Mesenchymal stem cell (in vitro differentiated cells and primary cell): ENCODE measurements around the gene SPATA46.

ENCODE experiments used
- DNase-seq: peaks from one replicate; pipeline ENCODE4 v3.0.0-alpha.2; 2013
- H2AFZ ChIP-seq: one replicate; pipeline ENCODE4 v1.6.1; 2013; ENCODE audit warnings: low read depth, mild to moderate bottlenecking, control low read depth, inconsistent platforms, low read length, moderate library complexity
- H2AK5ac ChIP-seq: 2 replicates; pipeline ENCODE4 v1.6.1; 2013; ENCODE audit warnings: low read length, moderate library complexity, mild to moderate bottlenecking, inconsistent platforms; ENCODE audit not compliant: severe bottlenecking
- H2BK120ac ChIP-seq: one replicate; pipeline ENCODE4 v1.6.1; 2013; ENCODE audit warnings: low read depth, mild to moderate bottlenecking, inconsistent platforms, low read length, moderate library complexity
- H2BK12ac ChIP-seq, 2 experiments: one replicate each; pipeline ENCODE4 v1.6.1; 2013; ENCODE audit warnings: inconsistent platforms in 2 of 2, low read length in 2 of 2, mild to moderate bottlenecking in 2 of 2, moderate library complexity in 2 of 2, control low read depth in 1 of 2
- H2BK15ac ChIP-seq: one replicate; pipeline ENCODE4 v1.6.1; 2013; ENCODE audit warnings: mild to moderate bottlenecking, low read depth, inconsistent platforms; ENCODE audit not compliant: poor library complexity, severe bottlenecking
- H2BK5ac ChIP-seq: 2 replicates; pipeline ENCODE4 v1.6.1; 2013; ENCODE audit warnings: low read depth, mild to moderate bottlenecking, low read length, control low read depth, inconsistent platforms; ENCODE audit not compliant: poor library complexity, severe bottlenecking
- H3K14ac ChIP-seq, 2 experiments: one replicate each; pipeline ENCODE4 v1.6.1; 2013; ENCODE audit warnings: inconsistent platforms in 2 of 2, low read length in 2 of 2, control low read depth in 1 of 2, mild to moderate bottlenecking in 1 of 2, moderate library complexity in 1 of 2
- H3K18ac ChIP-seq, 2 experiments: one replicate each; pipeline ENCODE4 v1.6.1; 2013; ENCODE audit warnings: inconsistent platforms in 2 of 2, low read length in 2 of 2, control low read depth in 1 of 2, low read depth in 1 of 2, mild to moderate bottlenecking in 1 of 2
- H3K23ac ChIP-seq, 2 experiments: one replicate each; pipeline ENCODE4 v1.6.1; 2013; ENCODE audit warnings: inconsistent platforms in 2 of 2, low read length in 2 of 2, mild to moderate bottlenecking in 2 of 2, moderate library complexity in 2 of 2, control low read depth in 1 of 2
- H3K27ac ChIP-seq: 2 replicates; pipeline ENCODE4 v1.5.1; 2013; ENCODE audit warnings: mild to moderate bottlenecking, moderate library complexity, low read length, control low read depth, inconsistent platforms; ENCODE audit not compliant: poor library complexity, severe bottlenecking
- H3K27me3 ChIP-seq, 2 experiments: 2 replicates each; pipeline versions ENCODE4 v1.6.1 to v1.7.0; 2013; ENCODE audit warnings: low read length in 2 of 2, mild to moderate bottlenecking in 2 of 2, moderate library complexity in 2 of 2, control low read depth in 1 of 2, inconsistent platforms in 1 of 2; ENCODE audit not compliant: control insufficient read depth in 1 of 2, insufficient read depth in 1 of 2
- H3K36me3 ChIP-seq, 2 experiments: 2 replicates each; pipeline versions ENCODE4 v1.6.1 to v1.7.0; 2013; ENCODE audit warnings: low read length in 2 of 2, control low read depth in 1 of 2, inconsistent platforms in 1 of 2, low read depth in 1 of 2, mild to moderate bottlenecking in 1 of 2; ENCODE audit not compliant: insufficient read depth in 2 of 2, control insufficient read depth in 1 of 2
- H3K4ac ChIP-seq, 2 experiments: one replicate each; pipeline ENCODE4 v1.6.1; 2013; ENCODE audit warnings: inconsistent platforms in 2 of 2, low read length in 2 of 2, mild to moderate bottlenecking in 2 of 2, moderate library complexity in 2 of 2, control low read depth in 1 of 2, low read depth in 1 of 2
- H3K4me1 ChIP-seq: 2 replicates; pipeline ENCODE4 v1.6.1; 2013; ENCODE audit warnings: low read depth, low read length, control low read depth; ENCODE audit not compliant: control insufficient read depth, insufficient read depth
- H3K4me2 ChIP-seq: 2 replicates; pipeline ENCODE4 v1.6.1; 2013; ENCODE audit warnings: low read length, mild to moderate bottlenecking, inconsistent platforms; ENCODE audit not compliant: poor library complexity, severe bottlenecking
- H3K4me3 ChIP-seq, 2 experiments: 2 replicates each; pipeline versions ENCODE4 v1.5.1 to v1.7.0; 2013; ENCODE audit warnings: low read length in 2 of 2, mild to moderate bottlenecking in 2 of 2, control low read depth in 1 of 2, low read depth in 1 of 2; ENCODE audit not compliant: insufficient read depth in 1 of 2
- H3K79me1 ChIP-seq: replicated peaks from 2 replicates; pipeline ENCODE4 v1.6.1; 2013; ENCODE audit warnings: mild to moderate bottlenecking, control low read depth, low read length, inconsistent platforms; ENCODE audit not compliant: poor library complexity, severe bottlenecking
- H3K9ac ChIP-seq: 2 replicates; pipeline ENCODE4 v1.7.0; 2013; ENCODE audit warnings: mild to moderate bottlenecking, low read length, moderate library complexity
- H3K9me3 ChIP-seq: 2 replicates; pipeline ENCODE4 v1.7.0; 2013; ENCODE audit warnings: mild to moderate bottlenecking, low read length; ENCODE audit not compliant: control insufficient read depth
- H4K8ac ChIP-seq: one replicate; pipeline ENCODE4 v1.6.1; 2013; ENCODE audit warnings: inconsistent platforms, mild to moderate bottlenecking, low read length, moderate library complexity
- H4K91ac ChIP-seq: one replicate; pipeline ENCODE4 v1.6.1; 2013; ENCODE audit warnings: mild to moderate bottlenecking, low read length, inconsistent platforms
- WGBS: methylation state at CpG from one replicate; pipeline ENCODE4 v1.1.7; 2013; ENCODE audit warnings: mixed read lengths; 5-methylcytosine and 5-hydroxymethylcytosine counted together

SPATA46 gene

DNA sequence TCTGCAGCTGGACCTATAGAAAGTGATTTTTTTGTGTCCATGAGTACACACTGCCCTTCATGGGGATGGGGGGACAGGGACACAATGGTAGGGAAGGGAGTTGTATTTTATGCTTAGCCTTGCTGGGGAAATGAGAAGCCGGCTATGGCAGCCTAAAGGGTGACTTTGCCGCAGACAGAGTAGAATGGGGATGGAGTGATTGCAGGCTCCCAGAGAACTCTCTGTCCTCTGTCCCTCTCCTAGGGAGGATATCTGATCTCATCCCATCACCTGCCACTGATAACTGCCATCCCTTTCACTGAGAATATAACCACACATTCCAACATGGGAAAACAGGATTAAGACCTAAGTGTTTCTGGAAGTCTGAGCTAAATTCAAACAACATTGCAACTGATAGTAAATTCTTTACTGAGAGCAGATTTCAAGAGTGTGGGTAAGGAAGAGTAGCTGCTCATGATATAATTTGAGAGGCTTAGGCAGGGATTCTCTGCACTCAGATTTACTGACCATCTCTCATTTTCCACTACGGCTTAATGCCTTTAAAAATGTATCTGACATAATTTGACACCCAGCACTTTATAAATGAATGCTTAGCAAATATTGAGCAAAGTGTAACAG lies 21.4 kb upstream of the SPATA46 start:
- Histone ChIP-seq H3K79me1 (no peaks in the 10 kb centered on the region), H3K27ac (no peak overlapping the region), H3K4me3 (no peak overlapping the region), H2BK12ac (no peak overlapping the region), H3K36me3 (no peaks in the 10 kb centered on the region), H2AFZ (no peak overlapping the region), H4K8ac (no peak overlapping the region), H3K4me2 (no peak overlapping the region), H2BK120ac (no peak overlapping the region), H3K18ac (no peak overlapping the region), H2BK5ac (no peak overlapping the region), H3K4me1 (no peaks in the 10 kb centered on the region), H2BK15ac (no peak overlapping the region), H3K9ac (no peak overlapping the region), H3K27me3 (peaks cover 5 to 32% of the 10 kb centered on the region in 2 experiments), H2AK5ac (no peak overlapping the region), H3K23ac (no peak overlapping the region), H3K9me3 (no peaks in the 10 kb centered on the region), H3K14ac (no peak overlapping the region), H3K4ac (no peak overlapping the region), H4K91ac (no peak overlapping the region)
- WGBS, result 76% methylated on average over 2 of the region's 3 CpGs
- DNase-seq, result no peak

DNA sequence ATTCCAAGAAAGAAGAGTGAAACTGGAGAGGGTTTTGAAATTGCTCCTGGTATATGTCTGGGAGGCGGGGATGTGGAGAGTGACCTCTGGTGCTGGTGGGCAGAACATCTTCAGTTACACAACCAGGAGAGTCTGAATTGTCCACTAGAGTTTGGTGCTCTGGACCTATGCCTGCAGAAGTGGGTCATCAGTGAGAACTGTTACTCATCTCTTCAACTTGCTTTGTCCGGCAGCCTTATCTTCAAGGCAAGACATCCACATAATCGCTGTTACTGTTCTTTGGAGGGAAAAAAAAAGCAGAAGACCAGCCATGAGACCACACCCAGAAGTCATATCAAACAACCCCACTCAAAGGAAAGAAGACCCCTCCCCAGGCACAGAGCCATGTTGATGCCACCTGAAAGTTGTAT lies 20.4 kb upstream of the SPATA46 start:
- no peak overlapping the region for H2AFZ ChIP-seq
- 93% methylated on average over 3 of the region's 3 CpGs for WGBS

DNA sequence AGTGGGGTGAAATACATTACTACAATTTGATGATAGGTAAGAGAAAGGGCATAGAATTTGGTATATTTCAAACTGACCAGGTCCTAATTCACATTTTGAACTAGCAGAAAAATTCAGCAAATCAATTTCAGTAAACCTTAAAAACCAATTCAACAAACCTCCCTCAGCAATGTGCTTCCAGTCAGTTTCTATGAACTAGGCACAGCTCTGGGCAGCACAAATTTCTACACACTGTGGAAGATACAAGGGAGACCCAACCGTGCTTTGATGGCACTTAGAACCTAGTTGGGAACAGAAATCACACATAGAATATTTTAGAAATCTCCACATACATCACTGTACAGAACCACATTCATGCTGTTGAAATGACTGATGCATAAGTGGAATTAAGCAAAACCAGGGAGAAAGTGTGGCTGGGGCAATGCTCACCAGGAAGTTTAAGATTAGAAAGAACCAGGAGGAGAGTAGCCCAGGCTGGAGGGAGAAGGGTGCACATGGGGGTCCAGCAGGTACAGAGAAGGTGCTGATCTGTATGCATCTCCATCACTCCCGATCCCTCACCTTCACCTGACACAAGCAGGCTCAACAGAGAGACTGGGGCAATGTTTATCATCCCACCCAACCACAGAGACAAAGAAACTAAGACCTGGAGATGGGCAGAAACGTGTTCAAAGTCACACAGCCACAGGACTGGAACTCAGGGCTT lies 19.7 kb upstream of the SPATA46 start:
- WGBS, result 63% methylated on average over 3 of the region's 3 CpGs
- no peak overlapping the region for H3K4me3 ChIP-seq
- H4K8ac ChIP-seq, result no peak overlapping the region
- H3K23ac ChIP-seq, result no peak overlapping the region
- no peak overlapping the region for H3K18ac ChIP-seq
- H3K36me3 ChIP-seq, result no peaks in the 10 kb centered on the region
- H3K4me1 ChIP-seq, result no peaks in the 10 kb centered on the region
- no peak for DNase-seq
- no peaks in the 10 kb centered on the region for H3K9me3 ChIP-seq
- no peak overlapping the region for H3K4me2 ChIP-seq
- H2BK5ac ChIP-seq, result no peak overlapping the region
- no peak overlapping the region for H2BK12ac ChIP-seq
- H2AK5ac ChIP-seq, result no peak overlapping the region
- no peak overlapping the region for H3K27ac ChIP-seq
- no peak overlapping the region for H2BK15ac ChIP-seq
- H4K91ac ChIP-seq, result no peak overlapping the region
- H2BK120ac ChIP-seq, result no peak overlapping the region
- no peak overlapping the region for H3K14ac ChIP-seq
- peaks cover 7 to 32% of the 10 kb centered on the region in 2 experiments for H3K27me3 ChIP-seq
- no peak overlapping the region for H3K9ac ChIP-seq
- H3K79me1 ChIP-seq, result no peaks in the 10 kb centered on the region
- H3K4ac ChIP-seq, result no peak overlapping the region
- no peak overlapping the region for H2AFZ ChIP-seq

More for the DNA sequence above, 20.4 kb upstream of the SPATA46 start:
- Histone ChIP-seq H2BK15ac (no peak overlapping the region), H2BK120ac (no peak overlapping the region), H3K23ac (no peak overlapping the region), H3K4me1 (no peaks in the 10 kb centered on the region), H3K27ac (no peak overlapping the region), H3K4ac (no peak overlapping the region), H2BK12ac (no peak overlapping the region), H3K4me2 (no peak overlapping the region), H3K9me3 (no peaks in the 10 kb centered on the region), H3K14ac (no peak overlapping the region), H4K91ac (no peak overlapping the region), H3K27me3 (peaks cover 5 to 32% of the 10 kb centered on the region in 2 experiments), H3K79me1 (no peaks in the 10 kb centered on the region), H3K36me3 (no peaks in the 10 kb centered on the region), H2BK5ac (no peak overlapping the region), H3K9ac (no peak overlapping the region), H2AK5ac (no peak overlapping the region), H4K8ac (no peak overlapping the region), H3K4me3 (no peak overlapping the region), H3K18ac (no peak overlapping the region)
- no peak for DNase-seq

DNA sequence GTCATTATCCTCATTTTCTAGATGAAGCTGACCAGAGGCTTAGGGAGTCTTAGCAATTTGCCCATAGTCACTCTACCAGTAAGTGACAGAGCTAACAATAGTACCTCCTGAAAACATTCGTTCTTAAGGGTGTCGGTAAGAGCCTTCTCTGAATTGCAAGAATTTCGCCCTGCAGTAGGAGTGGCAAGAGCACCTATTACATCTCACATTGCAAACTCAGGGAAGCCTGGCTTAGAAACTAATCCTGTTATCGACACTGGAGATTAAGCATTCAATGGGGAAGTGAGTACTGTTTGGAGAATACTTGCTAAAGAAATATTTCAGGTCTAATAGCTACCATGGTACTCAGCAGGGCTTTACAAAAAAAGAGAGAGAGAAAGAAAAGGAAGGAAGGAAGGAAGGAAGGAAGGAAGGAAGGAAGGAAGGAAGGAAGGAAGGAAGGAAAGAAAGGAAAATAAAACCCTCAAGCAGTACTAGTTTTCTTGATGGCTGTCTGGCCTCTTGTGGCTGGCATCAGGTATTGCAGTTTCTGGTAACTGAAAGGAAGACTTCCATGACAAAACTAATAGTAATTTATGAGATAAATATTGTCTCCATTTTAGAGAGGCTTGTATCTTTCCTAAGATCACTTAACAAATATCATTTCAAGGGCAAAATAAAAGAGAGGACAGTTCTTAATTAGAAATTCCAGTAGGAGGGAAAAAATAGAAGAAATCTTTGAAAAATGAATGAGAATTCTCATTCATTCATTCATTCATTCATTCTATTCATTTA lies 15.3 kb upstream of the SPATA46 start:
- Histone ChIP-seq H3K18ac (no peak overlapping the region), H3K4me3 (no peak overlapping the region), H3K4me2 (no peak overlapping the region), H2BK12ac (no peak overlapping the region), H2BK15ac (no peak overlapping the region), H3K4ac (no peak overlapping the region), H3K9me3 (no peaks in the 10 kb centered on the region), H3K9ac (no peak overlapping the region), H2AFZ (no peak overlapping the region), H4K91ac (no peak overlapping the region), H2BK5ac (no peak overlapping the region), H2BK120ac (no peak overlapping the region), H3K79me1 (no peaks in the 10 kb centered on the region), H3K27me3 (peaks cover 8 to 39% of the 10 kb centered on the region in 2 experiments), H3K36me3 (no peaks in the 10 kb centered on the region), H3K23ac (no peak overlapping the region), H4K8ac (no peak overlapping the region), H3K4me1 (peaks cover 14% of the 10 kb centered on the region), H2AK5ac (no peak overlapping the region), H3K14ac (no peak overlapping the region), H3K27ac (no peak overlapping the region)
- peak; percentile 62 for DNase-seq
- WGBS, result 56% methylated on average over 4 of the region's 4 CpGs
